IPS-18a (cell line): ENCODE measurements around the gene FBXO3.

Experiments
- H3K27ac ChIP-seq: one replicate; pipeline ENCODE4 v1.5.1; 2013; ENCODE audit warnings: low read length
- H3K27me3 ChIP-seq: one replicate; pipeline ENCODE4 v1.6.1; 2013; ENCODE audit warnings: mild to moderate bottlenecking, low read length; ENCODE audit not compliant: control insufficient read depth, insufficient read depth
- H3K36me3 ChIP-seq: one replicate; pipeline ENCODE4 v1.6.1; 2013; ENCODE audit warnings: low read depth, low read length; ENCODE audit not compliant: control insufficient read depth
- H3K4me1 ChIP-seq: one replicate; pipeline ENCODE4 v1.6.1; 2013; ENCODE audit warnings: low read depth, low read length; ENCODE audit not compliant: control insufficient read depth
- H3K4me3 ChIP-seq: one replicate; pipeline ENCODE4 v1.5.1; 2013; ENCODE audit warnings: low read length
- H3K9ac ChIP-seq: one replicate; pipeline ENCODE4 v1.6.1; 2013; ENCODE audit warnings: mild to moderate bottlenecking, low read length, moderate library complexity
- H3K9me3 ChIP-seq: one replicate; pipeline ENCODE4 v1.6.1; 2013; ENCODE audit warnings: low read depth, low read length; ENCODE audit not compliant: control insufficient read depth

The FBXO3 gene

DNA sequence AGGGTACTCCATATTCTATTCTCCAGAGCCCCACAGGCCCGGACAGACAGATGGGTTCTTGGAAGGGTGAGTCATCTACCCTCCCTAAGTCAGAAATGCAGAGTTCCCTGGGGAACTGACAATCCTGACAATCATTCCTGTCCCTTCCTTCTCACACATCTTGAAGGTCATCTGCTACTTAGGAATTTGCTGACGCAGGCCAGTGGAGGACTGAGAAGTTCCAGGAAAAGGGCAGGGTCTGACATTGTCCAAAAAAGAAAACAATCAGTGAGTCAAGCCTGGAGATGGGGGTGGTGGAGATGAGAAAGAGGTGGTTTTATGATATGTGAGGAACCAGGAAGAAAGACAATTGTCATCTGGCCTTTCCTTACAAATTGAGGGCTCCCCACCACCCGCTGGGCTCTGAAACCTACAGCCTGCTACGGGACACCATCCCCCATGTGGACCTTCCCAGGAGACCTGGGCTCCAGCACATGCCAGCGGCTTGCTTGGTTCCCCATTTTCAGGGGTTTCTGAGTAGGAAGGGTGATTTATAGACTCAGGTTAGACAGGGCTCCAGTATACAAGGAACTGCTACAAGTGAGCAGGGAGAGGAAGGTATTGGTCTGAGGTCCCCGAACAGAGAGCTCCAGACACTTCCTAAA, 51.0 kb downstream of the FBXO3 start:
- H3K4me3 ChIP-seq, result no peak overlapping the region

DNA sequence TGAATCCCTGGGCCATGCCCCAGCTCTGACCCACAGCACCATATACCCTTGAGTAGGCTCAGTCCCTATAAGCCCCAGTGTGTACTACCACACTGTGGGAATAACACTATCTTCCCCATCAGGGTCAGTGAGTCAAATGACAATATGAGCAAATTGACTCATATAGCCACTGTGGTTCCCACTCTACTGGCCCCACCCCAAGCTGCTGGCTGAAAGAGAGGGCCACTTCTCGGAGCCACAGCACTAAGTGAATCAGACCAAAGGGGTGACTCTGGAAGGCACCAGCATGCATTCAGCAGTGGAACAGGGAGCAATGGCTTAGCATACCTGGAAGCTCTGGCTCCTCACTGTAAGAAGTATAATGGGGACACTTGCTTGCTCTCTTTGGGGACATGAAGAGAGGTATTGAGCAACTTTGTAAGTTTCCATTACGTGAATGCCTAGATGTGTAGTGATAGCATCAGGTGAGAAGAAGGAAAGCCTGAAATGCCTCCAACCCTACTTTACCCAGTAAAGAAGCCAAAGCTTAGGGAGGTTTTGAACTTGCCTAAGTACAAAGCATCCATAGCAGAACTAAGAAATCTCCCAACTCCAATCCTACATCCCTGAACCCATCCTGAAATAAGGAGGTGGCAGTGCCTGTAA, 51.6 kb downstream of the FBXO3 start:
- Histone ChIP-seq H3K4me3 (no peak overlapping the region), H3K4me1 (peaks cover 9% of the 10 kb centered on the region), H3K27ac (no peak overlapping the region), H3K9me3 (no peaks in the 10 kb centered on the region), H3K27me3 (no peaks in the 10 kb centered on the region), H3K36me3 (peaks cover 4% of the 10 kb centered on the region), H3K9ac (no peak overlapping the region)

More for the DNA sequence above, 51.0 kb downstream of the FBXO3 start:
- H3K27me3 ChIP-seq, result no peaks in the 10 kb centered on the region
- no peak overlapping the region for H3K9ac ChIP-seq
- H3K36me3 ChIP-seq, result peaks cover 4% of the 10 kb centered on the region
- peaks cover 9% of the 10 kb centered on the region for H3K4me1 ChIP-seq
- H3K27ac ChIP-seq, result no peak overlapping the region
- H3K9me3 ChIP-seq, result no peaks in the 10 kb centered on the region

- Histone ChIP-seq H3K4me3 (no peak overlapping the region), H3K36me3 (peaks cover 4% of the 10 kb centered on the region), H3K27ac (no peak overlapping the region), H3K9me3 (no peaks in the 10 kb centered on the region), H3K27me3 (no peaks in the 10 kb centered on the region), H3K4me1 (peaks cover 9% of the 10 kb centered on the region), H3K9ac (no peak overlapping the region)
Measured at GRCh38 chr11:33721984-33722383, 52.3 kb downstream of the FBXO3 start.

GRCh38 chr11:33721426-33721825, 52.9 kb downstream of the FBXO3 start:
- no peaks in the 10 kb centered on the region for H3K9me3 ChIP-seq

DNA sequence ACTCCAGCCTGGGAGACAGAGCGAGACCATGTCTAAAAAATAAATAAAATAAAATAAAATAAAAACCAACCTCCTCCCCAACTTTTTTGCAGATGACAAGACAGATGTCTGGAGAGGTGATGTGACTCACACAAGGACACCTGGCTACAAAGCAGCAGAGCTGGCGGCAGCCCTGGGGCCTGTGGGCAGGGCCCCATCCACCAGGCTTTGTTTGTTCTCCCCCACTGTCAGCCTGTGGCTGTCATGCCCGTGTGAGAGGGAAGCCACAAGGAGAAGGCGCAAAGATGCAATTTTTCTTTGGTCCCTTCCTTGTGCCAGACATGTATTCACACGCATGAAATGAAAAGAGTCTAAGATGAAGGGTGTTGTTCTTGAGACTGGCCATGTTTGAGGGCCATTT, 54.7 kb downstream of the FBXO3 start:
- H3K27ac ChIP-seq, result no peak overlapping the region
- H3K9ac ChIP-seq, result no peak overlapping the region
- no peaks in the 10 kb centered on the region for H3K9me3 ChIP-seq
- H3K27me3 ChIP-seq, result no peaks in the 10 kb centered on the region
- H3K4me3 ChIP-seq, result no peak overlapping the region
- peaks cover 9% of the 10 kb centered on the region for H3K4me1 ChIP-seq
- peaks cover 11% of the 10 kb centered on the region for H3K36me3 ChIP-seq

More at GRCh38 chr11:33721426-33721825, 52.9 kb downstream of the FBXO3 start:
- Histone ChIP-seq H3K27me3 (no peaks in the 10 kb centered on the region), H3K27ac (no peak overlapping the region), H3K9ac (no peak overlapping the region), H3K36me3 (peaks cover 4% of the 10 kb centered on the region), H3K4me1 (peaks cover 9% of the 10 kb centered on the region), H3K4me3 (no peak overlapping the region)

DNA sequence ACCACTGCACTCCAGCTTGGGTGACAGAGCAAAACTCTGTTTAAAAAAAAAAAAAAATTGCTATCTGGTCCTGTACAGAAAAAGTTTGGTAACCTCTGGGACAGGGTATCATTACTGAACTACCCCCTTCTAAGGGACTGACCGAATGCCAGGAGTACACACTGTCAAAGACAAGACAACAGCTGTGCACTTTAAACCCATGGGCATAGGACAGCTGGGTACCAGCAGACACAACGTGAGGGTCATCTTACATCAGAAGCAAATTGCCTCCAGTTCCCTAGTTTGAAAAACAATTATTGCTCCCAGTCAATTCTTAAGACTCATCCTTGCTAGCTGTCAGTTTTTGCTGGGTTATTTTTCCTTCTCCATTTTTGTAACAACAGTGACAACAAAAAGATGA, 55.9 kb downstream of the FBXO3 start:
- Histone ChIP-seq H3K9ac (no peak overlapping the region), H3K4me3 (no peak overlapping the region), H3K27ac (no peak overlapping the region), H3K9me3 (no peaks in the 10 kb centered on the region), H3K36me3 (peaks cover 14% of the 10 kb centered on the region), H3K27me3 (no peaks in the 10 kb centered on the region), H3K4me1 (peaks cover 4% of the 10 kb centered on the region)

DNA sequence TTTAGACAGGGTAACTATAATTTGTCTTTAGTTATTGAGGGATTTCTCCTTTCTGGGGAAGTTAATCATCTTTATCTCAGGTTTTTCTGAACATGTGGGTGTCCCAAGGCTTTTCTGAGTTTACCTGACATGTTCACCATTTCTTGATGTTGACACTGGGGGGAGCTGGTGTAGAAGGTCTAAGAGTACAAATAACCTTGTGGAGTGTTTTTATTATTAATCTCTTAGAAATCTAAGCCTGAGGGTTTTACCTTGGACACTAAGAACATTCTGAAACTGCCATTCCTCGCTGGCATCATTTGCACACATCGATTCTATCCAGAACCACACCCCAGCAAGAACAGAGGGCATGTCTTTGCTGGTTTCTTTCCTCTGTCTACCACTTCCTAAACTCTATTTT, 58.1 kb downstream of the FBXO3 start:
- H3K27ac ChIP-seq, result no peak overlapping the region

GRCh38 chr11:33713856-33714398, 60.4 kb downstream of the FBXO3 start:
- Histone ChIP-seq H3K4me1 (no peaks in the 10 kb centered on the region), H3K36me3 (peaks cover 13% of the 10 kb centered on the region)

More for the DNA sequence above, 58.1 kb downstream of the FBXO3 start:
- no peak overlapping the region for H3K9ac ChIP-seq
- no peaks in the 10 kb centered on the region for H3K27me3 ChIP-seq
- H3K9me3 ChIP-seq, result no peaks in the 10 kb centered on the region
- no peaks in the 10 kb centered on the region for H3K4me1 ChIP-seq
- no peak overlapping the region for H3K4me3 ChIP-seq
- H3K36me3 ChIP-seq, result peaks cover 14% of the 10 kb centered on the region

DNA sequence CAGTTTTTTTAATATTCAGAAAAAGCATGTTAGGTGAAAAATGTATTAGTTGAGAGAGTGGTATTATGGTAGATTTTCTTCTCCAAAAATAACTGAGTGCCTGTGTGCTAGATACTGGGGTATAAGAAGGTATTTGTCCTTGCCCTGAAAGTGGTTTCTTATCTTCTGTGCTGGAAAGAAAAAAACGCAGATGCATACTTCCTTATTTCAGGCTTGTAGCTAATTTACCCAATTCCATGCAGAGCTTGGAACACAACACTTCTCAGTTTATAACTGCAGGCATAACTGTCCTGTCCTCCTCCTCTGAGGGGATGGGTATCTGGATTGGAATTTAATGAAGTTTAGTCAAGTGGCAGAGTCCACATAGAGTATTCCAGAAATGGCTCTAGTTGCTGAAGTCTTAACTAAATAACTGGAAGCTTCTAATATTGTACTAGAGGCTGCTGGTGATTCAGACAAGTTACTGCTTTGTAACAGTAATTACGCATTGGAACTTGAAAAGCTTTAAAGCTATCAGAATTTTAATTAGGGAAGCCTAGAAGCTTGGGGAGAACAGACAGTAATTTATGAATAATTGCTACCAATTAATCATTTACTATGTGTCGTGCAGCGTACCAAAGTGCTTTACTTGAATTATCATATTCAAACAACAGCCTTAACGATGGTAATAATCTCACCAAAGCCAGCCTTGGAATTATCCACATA, 61.0 kb downstream of the FBXO3 start:
- Histone ChIP-seq H3K27me3 (no peaks in the 10 kb centered on the region), H3K9me3 (no peaks in the 10 kb centered on the region), H3K4me1 (no peaks in the 10 kb centered on the region), H3K4me3 (no peak overlapping the region), H3K27ac (no peak overlapping the region), H3K36me3 (peaks cover 15% of the 10 kb centered on the region), H3K9ac (no peak overlapping the region)

More at GRCh38 chr11:33713856-33714398, 60.4 kb downstream of the FBXO3 start:
- Histone ChIP-seq H3K9ac (no peak overlapping the region), H3K9me3 (no peaks in the 10 kb centered on the region), H3K27ac (no peak overlapping the region), H3K27me3 (no peaks in the 10 kb centered on the region), H3K4me3 (no peak overlapping the region)

GRCh38 chr11:33712436-33712835, 61.9 kb downstream of the FBXO3 start:
- H3K4me3 ChIP-seq, result no peak overlapping the region
- H3K27me3 ChIP-seq, result no peaks in the 10 kb centered on the region
- H3K9ac ChIP-seq, result no peak overlapping the region
- H3K9me3 ChIP-seq, result no peaks in the 10 kb centered on the region
- H3K27ac ChIP-seq, result no peak overlapping the region
- no peaks in the 10 kb centered on the region for H3K4me1 ChIP-seq
- H3K36me3 ChIP-seq, result peaks cover 15% of the 10 kb centered on the region

GRCh38 chr11:33709466-33709865, 64.9 kb downstream of the FBXO3 start:
- Histone ChIP-seq H3K27me3 (no peaks in the 10 kb centered on the region), H3K36me3 (peaks cover 8% of the 10 kb centered on the region), H3K4me3 (no peak overlapping the region), H3K9ac (no peak overlapping the region), H3K9me3 (no peaks in the 10 kb centered on the region), H3K27ac (no peak overlapping the region), H3K4me1 (no peaks in the 10 kb centered on the region)
